IMR-90 (cell line): Measurements from ENCODE around the gene MSANTD1. TPM values are rescaled to one million over a fixed set of nuclear protein-coding genes. Genes with fewer than 3 reads are reported as not detected.

Experiments used
- ATAC-seq: fragments of 200-7000 bp; cut with Tn5 transposase; 2 replicates; pipeline ENCODE4 v1.9.1; 2020; ENCODE audit warnings: low read depth, mild to moderate bottlenecking, moderate library complexity
- BruUV-seq: library from RNA; stranded (reverse); fragments of 400-500 nt; replicated peaks from 2 replicates; lab custom pipeline; 2021; lab: Mats Ljungman, UMichigan
- CTCF ChIA-PET: fragments of 300-600 bp; formaldehyde crosslinking; extraction: SDS; loops from one replicate; lab custom pipeline; 2021; ENCODE audit warnings: antibody characterized with exemption; lab: Yijun Ruan, JAX
- POLR2A ChIA-PET: fragments of 300-600 bp; sonication (Branson Sonifier 250); formaldehyde crosslinking; loops from one replicate; lab custom pipeline; 2022; ENCODE audit warnings: antibody characterized with exemption; ENCODE audit not compliant: unreplicated experiment; lab: Charles Lee
- DNase-seq: peaks from one replicate; pipeline ENCODE4 v3.0.0; 2013
- H2AFZ ChIP-seq: replicated peaks from 2 replicates; pipeline ENCODE3; 2013; ENCODE audit warnings: low read length, mild to moderate bottlenecking; ENCODE audit not compliant: poor library complexity
- H2AK5ac ChIP-seq: 2 replicates; pipeline ENCODE4 v1.6.1; 2013; ENCODE audit warnings: low read depth, low read length, inconsistent platforms
- H2AK9ac ChIP-seq: replicated peaks from 2 replicates; pipeline ENCODE3; 2013; ENCODE audit warnings: mild to moderate bottlenecking, low read depth, low read length, moderate library complexity; ENCODE audit not compliant: poor library complexity
- H2BK120ac ChIP-seq: 2 replicates; pipeline ENCODE4 v1.6.1; 2013; ENCODE audit warnings: low read depth, low read length, inconsistent platforms
- H2BK15ac ChIP-seq: 3 replicates; pipeline ENCODE4 v1.6.1; 2013; ENCODE audit warnings: low read depth, low read length, inconsistent platforms
- H2BK20ac ChIP-seq: 2 replicates; pipeline ENCODE4 v1.6.1; 2013; ENCODE audit warnings: low read depth, mild to moderate bottlenecking, inconsistent platforms, low read length, moderate library complexity
- H2BK5ac ChIP-seq: 2 replicates; pipeline ENCODE4 v1.6.1; 2013; ENCODE audit warnings: mild to moderate bottlenecking, low read depth, low read length, inconsistent platforms; ENCODE audit not compliant: poor library complexity, severe bottlenecking
- H3K14ac ChIP-seq: replicated peaks from 2 replicates; pipeline ENCODE4 v1.6.1; 2013; ENCODE audit warnings: low read depth, low read length, inconsistent platforms
- H3K18ac ChIP-seq: 2 replicates; pipeline ENCODE4 v1.6.1; 2013; ENCODE audit warnings: low read depth, low read length, control low read depth
- H3K23ac ChIP-seq: 2 replicates; pipeline ENCODE4 v1.6.1; 2013; ENCODE audit warnings: low read depth, low read length, inconsistent platforms
- H3K27ac ChIP-seq: 2 replicates; pipeline ENCODE4 v1.5.1; 2013; ENCODE audit warnings: mild to moderate bottlenecking, control low read depth, low read length; ENCODE audit not compliant: insufficient read depth
- H3K27me3 ChIP-seq: 2 replicates; pipeline ENCODE4 v1.6.1; 2013; ENCODE audit warnings: low read length; ENCODE audit not compliant: control insufficient read depth, insufficient read depth
- H3K36me3 ChIP-seq: 2 replicates; pipeline ENCODE4 v1.6.1; 2013; ENCODE audit warnings: low read length, mixed read lengths; ENCODE audit not compliant: control insufficient read depth, insufficient read depth
- H3K4ac ChIP-seq: 2 replicates; pipeline ENCODE4 v1.6.1; 2013; ENCODE audit warnings: low read depth, low read length, inconsistent platforms
- H3K4me1 ChIP-seq: 2 replicates; pipeline ENCODE4 v1.6.1; 2013; ENCODE audit warnings: low read length, mixed read lengths; ENCODE audit not compliant: control insufficient read depth, insufficient read depth
- H3K4me2 ChIP-seq: 2 replicates; pipeline ENCODE4 v1.6.1; 2013; ENCODE audit warnings: low read depth, mild to moderate bottlenecking, control low read depth, low read length, moderate library complexity
- H3K4me3 ChIP-seq: 2 replicates; pipeline ENCODE4 v1.5.1; 2013; ENCODE audit warnings: low read depth, mild to moderate bottlenecking, control low read depth, low read length, moderate library complexity; ENCODE audit not compliant: insufficient read depth
- H3K56ac ChIP-seq: 2 replicates; pipeline ENCODE4 v1.6.1; 2013; ENCODE audit warnings: low read length, inconsistent platforms; ENCODE audit not compliant: insufficient read depth; ENCODE audit errors: extremely low read depth
- H3K79me1 ChIP-seq, 2 experiments: 2 replicates each; pipeline ENCODE4 v1.6.1; 2013; ENCODE audit warnings: low read length in 2 of 2, inconsistent platforms in 1 of 2, low read depth in 1 of 2
- H3K9ac ChIP-seq: 2 replicates; pipeline ENCODE4 v1.6.1; 2013; ENCODE audit warnings: low read depth, low read length, control low read depth
- H3K9me1 ChIP-seq: 2 replicates; pipeline ENCODE4 v1.6.1; 2013; ENCODE audit warnings: low read length, inconsistent platforms; ENCODE audit not compliant: insufficient read depth
- H3K9me3 ChIP-seq: 2 replicates; pipeline ENCODE4 v1.6.1; 2013; ENCODE audit warnings: low read length; ENCODE audit not compliant: control insufficient read depth, insufficient read depth
- H4K20me1 ChIP-seq: 2 replicates; pipeline ENCODE4 v1.6.1; 2013; ENCODE audit warnings: low read length, inconsistent platforms; ENCODE audit not compliant: insufficient read depth
- H4K5ac ChIP-seq: 2 replicates; pipeline ENCODE4 v1.6.1; 2013; ENCODE audit warnings: mild to moderate bottlenecking, low read depth, low read length, control low read depth
- H4K8ac ChIP-seq, 2 experiments: 2 replicates each; pipeline ENCODE4 v1.6.1; 2013; ENCODE audit warnings: low read depth in 2 of 2, low read length in 2 of 2, control low read depth in 1 of 2, inconsistent platforms in 1 of 2
- H4K91ac ChIP-seq: 2 replicates; pipeline ENCODE4 v1.6.1; 2013; ENCODE audit warnings: low read depth, low read length, inconsistent platforms; ENCODE audit not compliant: insufficient read depth
- BHLHE40 ChIP-seq: fragments of 150-350 bp; IDR thresholded peaks from 2 replicates; pipeline ENCODE4 v1.6.1; 2016; ENCODE audit warnings: mild to moderate bottlenecking, low read depth, low read length
- CEBPB ChIP-seq: IDR thresholded peaks from 2 replicates; pipeline ENCODE4 v1.6.1; 2012; ENCODE audit warnings: low read depth, low read length, improper control_type of control experiment
- CHD1 ChIP-seq: IDR thresholded peaks from 2 replicates; pipeline ENCODE4 v1.6.1; 2012; ENCODE audit warnings: low read depth, low read length, improper control_type of control experiment
- CTCF ChIP-seq: conservative IDR thresholded peaks from 2 replicates; pipeline ENCODE4 v1.5.1; 2012; ENCODE audit warnings: mild to moderate bottlenecking, low read depth, low read length, improper control_type of control experiment
- ELK1 ChIP-seq: fragments of 150-350 bp; IDR thresholded peaks from 2 replicates; pipeline ENCODE4 v1.6.1; 2016; ENCODE audit warnings: low read depth, mild to moderate bottlenecking, low read length, moderate library complexity, borderline replicate concordance
- FOS ChIP-seq: fragments of 150-350 bp; IDR thresholded peaks from 2 replicates; pipeline ENCODE4 v1.6.1; 2016; ENCODE audit warnings: low read depth, low read length
- MAFK ChIP-seq: IDR thresholded peaks from 2 replicates; pipeline ENCODE4 v1.6.1; 2012; ENCODE audit warnings: low read depth, low read length, improper control_type of control experiment
- MAZ ChIP-seq: IDR thresholded peaks from 2 replicates; pipeline ENCODE4 v1.6.1; 2012; ENCODE audit warnings: low read depth, mild to moderate bottlenecking, low read length, improper control_type of control experiment, moderate library complexity, borderline replicate concordance
- MXI1 ChIP-seq: IDR thresholded peaks from 2 replicates; pipeline ENCODE4 v1.6.1; 2012; ENCODE audit warnings: low read depth, mild to moderate bottlenecking, low read length, moderate library complexity, borderline replicate concordance
- NFE2L2 ChIP-seq: fragments of 150-350 bp; IDR thresholded peaks from 2 replicates; pipeline ENCODE4 v1.6.1; 2016; ENCODE audit warnings: low read depth, mild to moderate bottlenecking, low read length
- POLR2A ChIP-seq: IDR thresholded peaks from 2 replicates; pipeline ENCODE4 v1.6.1; 2012; ENCODE audit warnings: mild to moderate bottlenecking, low read depth, low read length
- RFX5 ChIP-seq: IDR thresholded peaks from 2 replicates; pipeline ENCODE4 v1.8.0; 2012; ENCODE audit warnings: low read depth, mild to moderate bottlenecking, low read length, moderate library complexity
- SMC3 ChIP-seq: fragments of 150-350 bp; IDR thresholded peaks from 2 replicates; pipeline ENCODE4 v1.6.1; 2016; ENCODE audit warnings: low read depth, mild to moderate bottlenecking, antibody characterized with exemption, low read length, moderate library complexity
- WGBS, 2 experiments: methylation state at CpG; one replicate each; pipeline versions ENCODE4 v1.1.5 to v1.1.7; 2013; ENCODE audit warnings: missing lambda C conversion rate in 2 of 2; ENCODE audit not compliant: insufficient read length in 1 of 2; ENCODE audit errors: extremely low coverage in 2 of 2; 5-methylcytosine and 5-hydroxymethylcytosine counted together
- dilution Hi-C: fragments of 300-500 bp; cut with HindIII; formaldehyde crosslinking; loops from one replicate; pipeline ENCODE4 v1.14.3; 2018; ENCODE audit warnings: low sequenced_read_pairs; ENCODE audit not compliant: unreplicated experiment
- in situ Hi-C: fragments of 300-500 bp; cut with MboI; formaldehyde crosslinking; loops from 3 replicates; pipeline ENCODE4 v1.14.3; 2019; ENCODE audit warnings: low sequenced_read_pairs, inconsistent platforms, mixed read lengths
- intact Hi-C: fragments of 100-400 bp; cut with micrococcal nuclease; formaldehyde crosslinking; loops from 2 replicates; pipeline ENCODE4 v1.10.0; 2022
- polyA plus RNA-seq, 3 experiments: library from polyadenylated mRNA; depleted of rRNA; stranded (reverse); fragments of >200 nt; gene quantifications; 2 replicates each; pipeline ENCODE4 v1.2.3, GENCODE V29; 2012; ENCODE audit warnings: low replicate concordance in 1 of 3
- total RNA-seq: library from RNA; depleted of rRNA; stranded (reverse); fragments of >200 nt; gene quantifications from 2 replicates; pipeline ENCODE4 v1.2.3, GENCODE V29; 2012

Gene MSANTD1
- total and polyA plus RNA-seq, 2 of the 4 experiments (the other 2 are of a cell fraction), result under 0.01 to 0.07 TPM

DNA sequence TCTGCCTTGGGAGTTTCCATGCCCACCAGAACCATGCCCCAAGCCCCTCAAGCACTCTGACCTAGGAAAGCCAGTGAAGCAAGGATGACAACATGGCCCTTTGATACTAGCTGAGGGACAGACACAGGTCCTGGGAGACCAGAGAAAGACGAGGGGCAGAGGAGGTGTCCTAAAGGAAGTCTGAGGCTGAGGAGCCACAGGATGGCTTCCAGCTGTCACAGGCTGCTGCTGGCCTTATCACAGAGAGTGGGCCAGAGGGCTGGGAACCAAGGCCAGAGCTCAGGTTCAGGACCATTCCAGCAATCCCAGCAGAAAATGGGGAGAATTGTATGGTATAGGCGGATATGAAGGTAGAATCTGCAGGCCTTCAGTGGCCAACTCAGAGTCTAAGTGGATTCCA, 31.7 kb upstream of the MSANTD1 start:
- TF ChIP-seq NFE2L2, result no peak
- no peak for TF ChIP-seq MAFK
- TF ChIP-seq CTCF, result no peak
- TF ChIP-seq FOS, result no peak
- TF ChIP-seq RFX5, result no peak
- TF ChIP-seq MAZ, result no peak
- no peak for TF ChIP-seq POLR2A
- TF ChIP-seq SMC3, result no peak
- no peak for TF ChIP-seq BHLHE40
- TF ChIP-seq CEBPB, result no peak
- TF ChIP-seq CHD1, result no peak
- TF ChIP-seq MXI1, result no peak
- TF ChIP-seq ELK1, result no peak
- no TSS peak for BruUV-seq
- no peak overlapping the region for H2BK15ac ChIP-seq
- in situ Hi-C loops (no loop called here), intact Hi-C loops (no loop called here), dilution Hi-C loops (no loop called here)
- no peak overlapping the region for H2AK5ac ChIP-seq
- no peak overlapping the region for H3K27ac ChIP-seq
- no peak overlapping the region for H3K18ac ChIP-seq
- no peak overlapping the region for H3K4ac ChIP-seq
- no peak overlapping the region for H2AFZ ChIP-seq
- no peaks in the 10 kb centered on the region for H4K20me1 ChIP-seq
- no peak overlapping the region for H4K8ac ChIP-seq
- no peak overlapping the region for H2BK120ac ChIP-seq
- H3K9ac ChIP-seq, result no peak overlapping the region
- no peak overlapping the region for H4K91ac ChIP-seq
- no peak overlapping the region for H3K14ac ChIP-seq
- no peaks in the 10 kb centered on the region for H3K27me3 ChIP-seq
- ATAC-seq, result no peak
- no peak overlapping the region for H3K23ac ChIP-seq
- ChIA-PET CTCF (no interaction called here), POLR2A (no interaction called here)
- no peaks in the 10 kb centered on the region for H3K9me3 ChIP-seq
- H3K4me3 ChIP-seq, result no peak overlapping the region
- no peak overlapping the region for H3K56ac ChIP-seq
- no peaks in the 10 kb centered on the region for H3K4me1 ChIP-seq
- H2BK20ac ChIP-seq, result no peak overlapping the region
- no peak overlapping the region for H2BK5ac ChIP-seq
- no peak overlapping the region for H4K5ac ChIP-seq
- no peak for DNase-seq
- no peak overlapping the region for H2AK9ac ChIP-seq
- H3K79me1 ChIP-seq, result no peaks in the 10 kb centered on the region
- H3K4me2 ChIP-seq, result no peak overlapping the region
- H3K36me3 ChIP-seq, result peaks cover 64% of the 10 kb centered on the region
- WGBS, 2 experiments, result no CpG with 5 or more reads among the region's 2 CpGs
- H3K9me1 ChIP-seq, result no peaks in the 10 kb centered on the region; the same call in 1 of the 2 replicates
